Neural crest cell (in vitro differentiated cells): ENCODE measurements around the gene NFIX. TPM values are rescaled to one million over a fixed set of nuclear protein-coding genes. Genes with fewer than 3 reads are reported as not detected.

ENCODE experiments used
- DNase-seq: peaks from one replicate; pipeline ENCODE4 v3.0.0; 2021; ENCODE audit warnings: low read depth, mixed read lengths, low spot score
- H3K27ac Mint-ChIP-seq: one replicate; pipeline ENCODE4 v1.8.0; 2021; ENCODE audit warnings: mild to moderate bottlenecking, mixed read lengths; ENCODE audit not compliant: unreplicated experiment
- H3K27me3 Mint-ChIP-seq: 2 replicates; pipeline ENCODE4 v1.8.0; 2021; ENCODE audit warnings: low read depth, mild to moderate bottlenecking, mixed read lengths
- H3K36me3 Mint-ChIP-seq: 2 replicates; pipeline ENCODE4 v1.8.0; 2021; ENCODE audit warnings: low read depth, mild to moderate bottlenecking, mixed read lengths
- H3K4me1 Mint-ChIP-seq: 2 replicates; pipeline ENCODE4 v1.8.0; 2021; ENCODE audit warnings: mixed read lengths
- H3K4me3 Mint-ChIP-seq: one replicate; pipeline ENCODE4 v1.8.0; 2021; ENCODE audit warnings: mild to moderate bottlenecking, mixed read lengths
- H3K9me3 Mint-ChIP-seq: 2 replicates; pipeline ENCODE4 v1.8.0; 2021; ENCODE audit warnings: mixed read lengths
- CTCF ChIP-seq: fragments of 200-600 bp; sonication (generic); conservative IDR thresholded peaks from 2 replicates; pipeline ENCODE4 v1.5.0; 2021; ENCODE audit warnings: antibody characterized with exemption, mild to moderate bottlenecking
- total RNA-seq: library from RNA; stranded (reverse); gene quantifications from 2 replicates; pipeline ENCODE4 v1.2.1, GENCODE V29; 2021

NFIX gene
- total RNA-seq, 1 donor from 2014 or later = 0.68 TPM

- no peak overlapping the region for H3K4me3 Mint-ChIP-seq
- no peak for DNase-seq
Measured at GRCh38 chr19:13058951-13059660, 63.8 kb downstream of the NFIX start.

GRCh38 chr19:13060233-13060963 lies 65.1 kb downstream of the NFIX start:
- peak; percentile 28 for DNase-seq
- no peak overlapping the region for H3K4me3 Mint-ChIP-seq
- H3K9me3 Mint-ChIP-seq = no peaks in the 10 kb centered on the region
- H3K36me3 Mint-ChIP-seq = no peaks in the 10 kb centered on the region
- peaks cover 100% of the 10 kb centered on the region for H3K27me3 Mint-ChIP-seq
- no peak overlapping the region for H3K27ac Mint-ChIP-seq
- no peak for TF ChIP-seq CTCF
- peaks cover 10% of the 10 kb centered on the region for H3K4me1 Mint-ChIP-seq

More at GRCh38 chr19:13058951-13059660, 63.8 kb downstream of the NFIX start:
- Mint-ChIP-seq H3K36me3 (no peaks in the 10 kb centered on the region), H3K9me3 (no peaks in the 10 kb centered on the region), H3K27ac (no peak overlapping the region), H3K27me3 (peaks cover 100% of the 10 kb centered on the region), H3K4me1 (peaks cover 17% of the 10 kb centered on the region)
- no peak for TF ChIP-seq CTCF

GRCh38 chr19:13060964-13061927 lies 66.0 kb downstream of the NFIX start:
- Mint-ChIP-seq H3K9me3 (no peaks in the 10 kb centered on the region), H3K4me3 (peak overlapping the region; percentile 67), H3K27me3 (peaks cover 100% of the 10 kb centered on the region), H3K27ac (no peak overlapping the region), H3K36me3 (no peaks in the 10 kb centered on the region), H3K4me1 (peaks cover 10% of the 10 kb centered on the region)
- TF ChIP-seq CTCF = peak; percentile 96
- peak; percentile 92 for DNase-seq

- Mint-ChIP-seq H3K27ac (no peak overlapping the region), H3K4me3 (no peak overlapping the region), H3K36me3 (no peaks in the 10 kb centered on the region), H3K9me3 (no peaks in the 10 kb centered on the region), H3K27me3 (peaks cover 100% of the 10 kb centered on the region), H3K4me1 (peaks cover 10% of the 10 kb centered on the region)
- TF ChIP-seq CTCF = no peak
- no peak for DNase-seq
Measured at GRCh38 chr19:13062317-13062716, 67.0 kb downstream of the NFIX start.

GRCh38 chr19:13063461-13064091 lies 68.3 kb downstream of the NFIX start:
- Mint-ChIP-seq H3K36me3 (no peaks in the 10 kb centered on the region), H3K4me3 (no peak overlapping the region), H3K4me1 (peaks cover 10% of the 10 kb centered on the region), H3K27ac (no peak overlapping the region), H3K27me3 (peaks cover 100% of the 10 kb centered on the region), H3K9me3 (no peaks in the 10 kb centered on the region)
- no peak for TF ChIP-seq CTCF
- DNase-seq = no peak
